Measurements from ENCODE around the gene PDCD11.

The PDCD11 gene

DNA sequence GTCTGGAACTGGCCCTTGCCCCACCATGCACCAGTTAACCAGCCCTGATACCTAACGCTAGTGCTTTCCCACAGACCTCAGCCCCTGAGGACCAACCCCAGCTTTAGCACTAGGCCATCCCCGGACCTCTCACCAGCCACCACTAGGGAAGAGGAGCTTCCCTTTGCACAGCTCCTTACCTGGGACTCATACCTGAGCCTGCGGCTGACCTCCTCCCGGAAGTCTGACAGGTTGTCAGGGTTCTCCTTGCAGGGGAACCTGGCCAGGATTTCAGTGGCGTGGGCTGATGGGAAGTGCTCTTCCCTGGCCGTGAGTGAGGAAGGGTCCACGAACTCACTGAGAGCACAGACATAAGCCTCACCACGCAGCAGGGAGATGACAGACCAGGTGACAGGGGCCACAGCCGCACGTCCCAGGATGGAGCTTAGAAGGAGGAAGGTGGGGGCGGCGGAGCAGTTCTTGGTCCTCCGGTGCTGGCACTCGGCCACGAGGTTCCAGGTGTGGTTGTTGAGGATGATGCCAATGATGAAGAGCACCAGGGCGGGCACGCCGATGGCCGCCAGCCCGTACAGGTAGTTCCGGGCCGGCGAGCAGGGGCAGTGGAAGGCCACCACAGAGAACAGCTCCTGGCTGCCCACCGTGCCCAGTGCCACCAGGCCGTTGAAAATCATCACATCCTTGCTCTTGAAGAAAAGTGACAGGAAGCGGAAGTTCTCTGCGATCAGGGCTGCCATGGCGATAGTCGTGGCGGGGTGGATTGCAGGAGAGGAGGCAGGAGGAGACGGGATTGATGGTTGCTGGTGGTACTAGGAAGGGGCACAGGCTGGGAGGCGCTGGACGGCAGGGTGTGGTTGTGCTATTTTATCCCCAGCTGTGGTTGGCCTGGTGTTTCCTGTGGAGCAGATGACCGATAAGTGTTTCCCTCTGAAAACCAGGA, 53.0 kb downstream of the PDCD11 start:
- DNase-seq: no peak

DNA sequence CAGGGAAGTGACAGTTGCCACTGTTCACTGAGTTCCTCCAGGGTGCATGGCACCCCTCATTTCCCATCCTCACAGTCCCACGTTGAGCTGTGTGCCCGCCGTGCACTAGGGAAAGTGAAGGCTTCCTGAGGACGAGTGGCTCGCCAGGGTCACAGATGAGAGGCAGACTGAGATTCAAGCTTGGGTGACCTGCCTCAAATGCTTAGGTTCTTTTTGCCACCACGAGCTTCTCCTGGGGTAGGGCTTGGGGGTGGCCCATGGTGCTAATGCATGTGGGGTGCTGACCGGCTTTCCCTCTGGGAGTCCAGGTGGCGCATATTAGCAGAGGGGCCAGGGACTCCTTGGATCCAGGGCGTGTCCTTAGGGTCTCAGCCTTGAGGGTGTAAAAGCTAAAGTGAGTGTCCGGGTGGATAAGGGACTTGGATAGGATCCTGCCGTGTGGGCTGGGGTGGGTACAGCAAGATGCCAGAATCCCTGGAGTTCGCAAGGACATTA, 53.8 kb downstream of the PDCD11 start:
- no peak for DNase-seq

DNA sequence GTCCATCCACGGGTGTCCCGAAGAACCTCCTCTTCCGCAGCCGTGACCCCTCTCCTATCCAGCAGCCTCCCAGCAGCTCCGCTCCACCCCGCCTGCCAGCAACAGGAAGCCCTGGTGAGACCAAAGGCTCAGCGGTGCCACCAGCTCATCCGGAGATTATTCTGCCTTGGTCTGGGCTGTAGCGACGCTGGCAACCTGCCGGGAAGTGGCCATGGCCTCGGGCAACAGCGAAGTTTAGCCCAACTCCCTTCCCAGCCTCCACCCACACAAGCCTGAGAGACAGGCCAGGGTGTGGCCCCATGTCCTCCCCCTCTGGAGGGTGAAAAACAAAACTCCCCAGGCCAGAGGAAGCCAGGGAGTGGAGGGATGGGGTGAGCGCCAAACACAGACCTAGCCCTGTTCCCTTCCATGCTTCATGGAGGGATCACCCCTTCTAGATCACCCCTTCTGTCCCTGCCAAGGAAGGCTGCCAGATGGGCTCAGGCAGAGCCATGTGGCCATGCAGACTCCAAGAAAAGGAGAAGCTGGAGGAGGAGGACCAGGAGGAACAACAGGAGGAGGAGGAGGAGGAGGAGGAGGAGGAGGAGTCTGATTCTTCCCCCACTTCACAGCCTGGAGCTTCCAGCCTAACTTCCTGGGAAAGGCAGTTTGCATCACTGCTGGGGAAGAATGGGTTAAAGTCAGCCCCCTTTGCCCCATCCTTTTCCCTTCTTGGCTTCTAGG, 54.8 kb downstream of the PDCD11 start:
- DNase-seq: peak in 8 of 14 donors; percentile 8 to 47 (median 20)

DNA sequence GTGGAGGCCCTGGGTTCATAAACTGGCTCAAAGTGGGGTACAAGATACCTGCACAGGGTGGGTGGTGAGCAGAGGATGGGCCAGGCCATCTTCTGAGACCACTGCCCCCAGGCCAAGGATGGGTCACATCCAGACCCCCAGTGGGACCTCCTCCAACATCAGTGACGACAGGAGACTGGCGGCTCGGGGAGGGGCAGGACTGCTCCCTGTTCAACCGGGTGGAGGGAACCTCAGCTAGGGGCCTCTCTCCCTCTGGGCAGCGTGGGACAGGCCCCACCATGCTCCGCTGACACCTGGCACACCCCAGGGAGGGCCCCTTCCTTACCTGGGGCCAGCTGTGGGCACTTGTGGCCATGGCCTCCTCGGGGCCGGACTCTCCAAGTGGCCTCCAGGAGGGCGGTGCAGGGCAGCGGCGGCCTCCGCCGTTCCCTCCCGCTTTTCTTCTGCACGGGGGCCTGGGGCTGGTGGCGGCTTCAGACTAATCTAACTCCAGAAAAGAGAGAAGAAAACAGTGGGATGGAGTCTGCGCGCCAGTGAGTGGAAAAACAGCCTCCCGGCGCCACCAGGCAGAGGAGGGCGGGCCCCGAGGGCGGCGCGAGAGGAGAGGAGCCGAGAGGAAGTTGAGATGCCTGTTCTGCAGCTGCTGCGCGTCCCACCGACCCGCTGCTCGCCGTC, 55.5 kb downstream of the PDCD11 start, which contains the start of gene CALHM2:
TSS of gene CALHM2 (minus strand) at position 540 of the 675 bp plus-strand sequence. CDS start 2,429 bp downstream, outside the sequence.
- DNase-seq: peak in 9 of 14 donors; percentile 4 to 55 (median 32)

DNA sequence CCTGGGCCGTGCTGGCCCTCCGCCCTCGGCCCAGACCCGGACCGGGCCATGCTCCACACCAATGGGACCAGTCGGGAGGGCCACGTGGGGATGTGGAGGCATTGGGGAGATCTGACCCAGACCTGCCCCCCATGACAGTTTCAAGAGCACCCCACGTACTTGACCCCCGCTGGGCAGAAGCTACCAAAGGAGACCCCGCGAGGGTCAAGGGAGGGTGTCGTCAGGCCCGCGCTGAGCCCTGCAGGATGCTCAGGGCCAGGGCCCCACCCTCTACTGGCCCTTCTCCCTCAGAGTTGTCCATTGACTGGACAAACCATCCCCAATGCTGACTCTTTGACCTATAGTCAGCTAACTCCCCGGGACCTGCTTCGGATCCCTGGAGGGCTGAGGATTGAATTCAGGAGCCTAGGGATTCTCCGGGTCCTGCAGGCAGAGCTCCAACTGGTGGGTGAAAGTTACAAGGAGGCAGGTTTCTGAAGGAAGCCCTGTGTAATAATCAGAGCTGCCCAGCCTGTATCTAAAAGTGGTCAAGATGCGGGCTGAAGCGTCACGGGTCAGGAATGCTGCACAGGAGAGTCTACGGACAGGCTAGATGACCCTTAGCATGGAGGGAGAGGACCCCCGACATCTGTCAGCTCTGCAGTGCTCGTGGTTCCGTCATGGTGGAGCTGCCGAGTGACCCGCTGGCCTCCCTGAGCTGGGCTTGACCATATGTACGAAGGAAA, 56.2 kb downstream of the PDCD11 start:
- DNase-seq: no peak

DNA sequence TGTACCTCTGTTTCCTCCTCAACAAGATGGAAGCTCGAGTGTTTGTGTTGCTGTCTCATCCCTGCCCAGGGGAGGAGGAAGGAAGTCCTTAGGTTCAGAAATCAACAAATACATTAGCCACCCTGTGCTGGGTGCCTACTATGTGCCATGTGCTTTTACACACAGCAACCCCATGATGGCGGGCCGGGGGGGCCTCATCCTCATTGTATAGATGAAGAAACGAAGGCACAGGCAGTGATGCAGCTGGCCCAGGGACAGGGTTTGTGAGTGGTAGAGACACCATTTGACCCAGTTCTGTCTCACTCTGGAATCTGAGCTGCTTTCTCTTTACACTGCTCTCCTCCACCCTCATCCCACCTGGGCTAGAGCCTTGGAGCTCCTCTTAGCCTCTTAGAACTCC, 57.6 kb downstream of the PDCD11 start:
- DNase-seq: no peak

DNA sequence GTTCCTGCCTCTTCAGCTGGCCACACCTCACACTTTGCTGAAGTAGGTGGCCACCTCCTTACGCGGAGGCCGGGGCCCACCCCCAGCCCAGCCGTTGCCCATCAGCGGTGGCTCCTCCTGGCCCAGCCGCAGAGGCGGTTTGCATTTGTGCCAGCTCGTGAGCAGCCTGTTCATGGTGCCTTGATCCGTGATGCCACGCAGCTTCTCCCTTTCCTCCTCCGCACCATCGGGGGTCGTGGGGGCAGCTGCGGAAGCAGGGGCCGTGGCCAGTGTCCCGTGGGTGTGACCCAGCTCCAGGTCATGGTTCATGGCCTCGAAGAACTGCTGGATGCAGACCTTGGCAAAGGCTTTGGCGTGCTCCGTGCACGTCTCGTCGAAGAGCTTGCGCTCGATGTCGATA, 58.8 kb downstream of the PDCD11 start:
- DNase-seq: no peak

DNA sequence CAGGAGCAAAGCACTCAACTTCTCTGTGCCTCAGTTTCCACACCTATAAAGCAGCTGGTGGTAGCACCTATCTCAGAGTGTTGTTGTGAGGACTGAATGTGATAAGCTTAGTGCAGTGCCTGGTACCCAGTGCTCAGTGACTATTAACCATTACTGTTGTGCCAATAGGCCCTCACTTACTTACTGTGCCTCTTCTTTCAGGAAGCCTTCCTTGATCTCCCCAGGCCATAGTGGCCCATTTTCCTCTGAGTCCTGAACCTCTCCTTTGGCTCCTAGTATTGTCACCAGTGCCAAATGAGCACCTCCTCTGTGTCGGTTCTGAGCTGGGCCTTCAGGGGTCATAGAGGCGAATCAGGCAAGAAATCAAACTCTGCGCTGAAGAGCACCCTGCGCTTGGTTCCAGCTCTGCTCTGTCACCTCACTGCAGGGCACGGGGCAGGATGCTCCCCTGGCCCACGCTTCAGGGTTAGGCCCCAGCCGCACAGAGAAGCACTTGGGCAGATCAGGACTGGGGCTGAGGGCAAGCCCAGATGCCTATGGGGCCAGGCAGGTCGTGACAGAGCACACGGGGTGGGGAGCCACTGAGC, 59.7 kb downstream of the PDCD11 start:
- no peak for DNase-seq

DNA sequence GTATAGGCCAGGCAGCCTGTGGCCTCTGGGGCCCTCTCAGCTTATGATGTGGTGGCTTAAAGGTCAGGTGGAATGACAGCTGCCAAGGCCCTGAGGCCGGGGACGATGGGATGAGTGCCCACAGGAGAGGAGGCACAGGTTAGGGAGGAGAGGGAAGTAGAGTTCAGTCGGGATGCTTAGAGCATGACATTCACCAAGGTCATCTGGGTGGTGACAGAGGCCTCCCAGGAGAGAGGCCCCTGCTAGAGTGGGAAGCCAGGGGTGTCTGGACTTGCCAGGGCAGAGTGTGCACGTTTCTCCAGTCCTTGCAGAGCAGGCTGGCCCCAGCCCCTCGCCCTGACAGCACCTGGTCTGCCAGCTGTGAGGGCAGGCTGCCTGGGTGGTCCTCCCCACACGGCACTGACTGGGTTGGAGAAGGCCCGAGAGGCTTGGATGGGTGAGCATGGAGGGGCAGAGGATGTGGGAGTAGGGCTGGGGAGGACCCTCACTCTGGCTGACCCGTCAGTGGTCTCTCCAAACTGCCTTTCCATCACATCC, 60.8 kb downstream of the PDCD11 start:
- no peak for DNase-seq

DNA sequence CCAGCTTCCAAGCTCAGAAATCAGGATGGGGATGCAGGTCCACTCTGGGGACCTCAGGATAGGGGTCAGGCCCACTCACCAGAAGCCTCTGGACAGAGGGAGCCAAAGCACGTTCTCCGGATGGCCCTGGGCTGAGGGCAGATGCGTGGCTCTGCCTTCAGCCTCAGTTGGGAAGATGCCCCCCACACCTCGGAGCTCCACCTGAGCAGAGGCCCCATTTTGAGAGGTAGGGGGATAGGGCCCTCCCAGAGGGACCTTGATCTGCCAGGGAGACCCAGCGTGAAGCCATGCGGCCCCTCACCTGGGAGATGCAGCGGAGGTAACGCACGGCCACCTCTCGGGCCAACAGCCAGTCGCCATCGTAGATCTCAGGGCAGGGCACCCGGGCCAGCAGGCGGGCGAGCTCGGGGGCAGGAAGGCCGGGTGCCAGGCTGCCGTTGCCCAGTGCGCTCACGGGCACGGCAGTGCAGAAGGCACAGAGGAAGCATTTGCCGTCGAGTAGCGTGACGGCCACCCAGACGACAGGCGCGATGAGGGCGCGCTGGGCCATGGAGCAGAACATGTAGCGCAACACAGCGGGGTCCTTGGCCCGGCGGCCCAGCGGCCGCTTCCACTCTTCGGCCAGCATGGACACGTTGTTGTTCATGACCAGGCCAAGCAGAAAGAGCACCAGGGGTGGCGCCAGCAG, 61.6 kb downstream of the PDCD11 start:
- DNase-seq: no peak

DNA sequence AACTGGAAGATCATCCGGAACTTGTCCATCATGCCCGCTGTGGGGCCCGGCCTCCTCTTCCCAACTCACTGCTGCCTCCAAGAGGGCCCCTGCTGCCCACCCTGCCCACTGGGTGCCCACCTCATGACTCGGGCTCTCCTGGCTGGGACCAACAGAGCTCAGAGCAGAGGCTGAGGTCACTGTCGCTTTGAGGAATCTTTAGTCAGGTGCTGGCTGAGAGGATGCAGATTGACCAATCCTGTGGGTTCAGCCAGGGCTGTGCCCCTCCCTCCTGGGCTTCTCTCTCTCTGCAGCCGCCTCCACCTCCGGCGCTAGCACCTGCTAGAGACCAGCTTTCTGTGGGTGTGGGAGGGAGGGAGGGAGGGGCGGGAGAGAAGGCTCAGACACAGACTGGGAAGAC, 62.3 kb downstream of the PDCD11 start, which contains the start of gene CALHM1:
TSS of gene CALHM1 (minus strand) at position 181 of the 400 bp plus-strand sequence. CDS start at position 32, 149 bp downstream.
- peak in 1 of 14 donors; percentile 62 for DNase-seq

DNA sequence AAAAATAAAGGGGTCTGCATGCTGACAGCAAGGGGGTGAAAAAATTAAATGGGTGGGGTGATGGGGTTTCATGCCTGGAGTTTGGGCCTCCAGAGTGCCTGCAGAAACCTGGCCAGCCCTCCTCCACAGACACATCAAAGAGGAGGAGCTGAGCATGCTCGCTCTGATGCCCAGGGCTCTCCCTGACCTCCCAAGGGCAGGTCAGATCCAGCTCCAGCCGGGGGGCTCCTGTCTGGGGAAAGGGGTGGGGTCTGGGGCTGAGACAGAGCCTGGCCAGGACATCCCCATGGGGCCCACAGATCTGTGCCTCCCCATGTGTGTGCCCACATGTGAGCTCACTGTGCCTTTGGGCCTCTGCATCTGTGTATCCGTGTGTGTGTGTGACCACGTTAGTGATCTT, 63.2 kb downstream of the PDCD11 start:
- DNase-seq: no peak

DNA sequence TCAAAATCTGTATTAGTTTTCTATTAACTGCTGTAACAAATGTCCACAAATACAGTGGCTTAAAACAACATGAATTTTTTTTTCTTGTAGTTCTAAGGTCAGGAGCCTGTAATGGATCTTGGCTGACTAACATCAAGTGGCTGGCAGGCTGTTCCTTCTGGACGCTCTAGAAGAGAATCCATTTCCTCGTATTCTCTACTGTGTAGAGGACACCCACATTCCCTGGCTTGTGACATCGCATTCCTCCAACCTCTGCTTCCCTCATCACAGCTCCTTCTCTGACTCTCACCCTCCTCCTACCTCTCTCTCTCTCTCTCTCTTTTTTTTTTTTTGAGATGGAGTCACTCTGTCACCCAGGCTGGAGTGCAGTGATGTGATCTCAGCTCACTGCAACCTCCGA, 67.1 kb downstream of the PDCD11 start:
- DNase-seq: no peak

DNA sequence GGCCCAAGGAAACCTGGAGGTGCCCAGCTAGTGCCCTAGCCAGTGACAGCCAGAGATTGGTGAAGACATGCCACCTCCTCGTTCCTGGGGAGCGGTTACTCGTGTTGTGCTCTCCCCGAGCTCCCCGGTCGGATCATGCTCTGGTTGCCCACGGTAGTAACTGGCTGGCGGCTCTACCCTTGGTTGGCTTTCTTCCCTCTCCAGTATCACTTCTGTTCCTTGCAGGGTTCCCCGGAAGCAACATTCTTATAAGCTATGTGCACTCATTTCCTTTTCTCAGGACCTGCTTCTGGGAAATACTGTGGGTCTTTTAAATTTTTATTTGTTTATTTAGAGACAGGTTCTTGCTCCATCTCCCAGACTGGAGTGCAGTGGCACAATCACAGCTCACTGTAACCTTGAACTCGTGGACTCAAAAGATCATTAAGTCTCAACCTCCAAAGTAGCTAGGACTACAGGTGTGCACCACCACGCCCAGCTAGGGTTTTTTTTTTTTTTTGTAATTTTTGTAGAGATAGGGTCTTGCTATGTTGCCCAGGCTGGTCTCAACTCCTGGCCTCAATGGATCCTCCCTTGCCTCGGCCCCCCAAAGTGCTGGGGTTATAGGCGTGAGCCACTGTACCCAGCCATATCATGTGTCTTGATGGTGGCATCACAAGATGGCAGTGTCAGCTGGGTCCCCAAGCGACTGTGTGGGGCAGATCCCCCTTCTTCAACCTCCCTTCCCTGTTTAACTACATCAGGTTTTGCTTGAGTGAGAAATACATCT, 69.2 kb downstream of the PDCD11 start:
- no peak for DNase-seq

DNA sequence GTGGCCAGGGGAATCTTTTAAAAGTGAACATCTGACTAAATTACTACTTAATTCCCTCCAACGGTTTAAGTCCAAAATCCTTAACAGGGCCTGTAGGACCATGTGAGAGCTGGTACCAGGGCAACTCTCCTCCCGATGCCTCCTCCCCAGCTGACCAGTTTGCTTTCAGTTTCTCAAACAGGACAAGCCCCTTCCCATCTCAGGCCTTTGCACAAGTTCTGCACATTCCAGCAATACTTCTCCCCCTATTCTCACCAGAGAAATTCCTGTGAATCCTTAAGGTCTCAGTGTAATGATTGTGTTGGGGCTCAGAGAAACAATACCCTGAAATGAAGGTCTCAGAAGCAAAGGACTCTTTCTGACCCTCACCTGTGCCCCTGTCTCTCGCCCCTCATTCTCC, 70.3 kb downstream of the PDCD11 start:
- DNase-seq: no peak

DNA sequence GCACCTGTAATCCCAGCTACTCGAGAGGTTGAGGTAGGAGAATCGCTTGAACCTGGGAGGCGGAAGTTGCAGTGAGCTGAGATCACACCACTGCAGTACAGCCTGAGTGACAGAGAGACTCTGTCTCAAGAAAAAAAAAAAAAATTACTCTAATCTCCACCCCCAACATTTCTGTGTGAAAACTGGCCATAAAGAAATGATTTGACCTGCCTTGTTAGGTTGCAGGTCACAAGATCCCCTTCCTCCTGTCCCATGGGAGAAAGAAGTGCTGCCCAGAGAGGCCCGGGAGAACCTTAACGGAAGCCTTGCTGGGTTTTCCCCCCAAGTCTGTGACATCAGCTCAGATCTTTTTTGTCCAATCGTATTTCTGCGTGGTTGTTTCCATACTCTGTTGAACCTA, 71.0 kb downstream of the PDCD11 start:
- DNase-seq: no peak

DNA sequence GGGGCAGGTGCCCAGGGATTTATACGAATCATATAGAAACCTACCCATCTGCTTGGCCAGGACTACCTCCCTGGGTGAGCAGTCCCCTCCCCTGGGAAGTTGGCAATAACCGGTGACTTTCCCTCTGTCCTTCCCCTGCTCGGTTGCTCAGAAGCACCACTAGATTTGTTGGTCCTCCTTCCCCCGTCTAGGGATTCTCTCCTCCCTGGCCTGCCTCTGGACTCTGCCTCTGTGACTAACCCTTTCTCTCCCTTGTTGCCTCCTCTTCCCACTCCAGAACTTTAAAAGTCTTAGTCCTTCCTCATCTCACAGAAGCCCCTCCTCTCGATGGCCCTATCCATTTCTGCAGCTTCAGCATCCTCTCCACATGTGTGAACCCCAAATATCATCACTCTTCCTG, 72.8 kb downstream of the PDCD11 start:
- no peak for DNase-seq

DNA sequence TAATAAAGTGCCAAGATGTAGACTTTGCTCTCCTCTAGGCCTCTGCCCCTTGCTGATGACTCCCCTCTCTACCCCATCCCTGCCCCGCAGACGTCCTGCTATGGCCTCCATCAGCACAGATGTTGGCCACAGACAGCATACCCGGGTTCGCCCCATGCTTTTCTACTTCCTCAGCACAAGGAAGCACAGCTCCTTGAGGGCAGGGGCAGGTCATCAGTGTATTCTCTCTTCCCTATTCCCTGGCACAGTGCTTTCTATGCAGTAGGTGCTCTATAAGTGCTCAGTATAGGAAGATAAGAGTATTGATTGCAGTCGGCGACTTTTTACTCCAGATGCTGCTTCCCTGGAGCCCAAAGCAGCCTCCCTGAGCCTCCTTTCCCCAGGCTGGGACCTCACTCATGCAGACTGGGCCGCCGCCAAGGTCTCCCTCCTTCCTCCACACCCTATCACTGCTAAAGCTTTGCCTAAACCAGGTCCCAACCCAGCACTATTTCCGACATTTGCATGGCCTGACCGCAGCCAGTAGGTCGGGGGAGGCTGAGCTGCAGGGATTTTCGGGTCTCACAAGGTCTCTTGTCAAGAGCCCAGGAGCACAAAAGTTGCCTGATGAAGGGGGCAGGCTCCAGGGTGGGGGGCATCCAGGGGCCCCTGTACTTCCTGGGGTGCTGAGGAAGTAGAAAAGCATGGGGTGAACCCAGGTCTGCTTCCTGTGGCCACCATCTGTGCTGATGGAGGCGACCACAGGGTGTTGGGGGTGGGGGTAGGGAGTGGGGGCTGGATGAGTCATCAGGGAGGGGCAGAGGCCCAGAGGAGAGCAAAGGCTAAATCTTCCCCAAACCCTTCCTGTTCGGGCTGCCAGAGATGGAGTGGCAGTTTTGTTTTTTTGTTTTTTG, 74.6 kb downstream of the PDCD11 start:
- DNase-seq: peak in 1 of 14 donors; percentile 20

DNA sequence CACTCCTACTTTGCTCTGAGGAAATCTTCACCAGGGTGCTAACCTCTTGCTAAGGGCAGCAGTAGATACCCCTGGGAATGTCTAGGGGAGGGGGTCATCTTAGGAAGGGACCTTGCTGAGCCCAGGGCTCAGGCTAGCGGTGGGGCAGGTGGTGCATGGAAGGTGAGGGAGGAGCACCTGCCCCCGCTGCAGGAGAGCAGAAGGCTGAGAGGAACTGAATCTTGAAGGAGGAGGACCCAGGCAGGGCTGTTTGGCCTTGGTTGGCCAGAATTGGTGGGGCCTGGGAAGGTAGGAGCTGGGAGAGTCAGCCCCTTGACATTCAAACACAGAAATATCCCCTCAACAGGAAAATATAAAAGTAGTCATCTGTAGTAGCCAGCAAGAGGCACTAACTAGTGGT, 75.6 kb downstream of the PDCD11 start:
- no peak for DNase-seq
